PFSK-1 (cell line): ENCODE results near the gene SPRTN.

Experiments
- POLR2AphosphoS5 ChIP-seq: IDR thresholded peaks from 2 replicates; pipeline ENCODE4 v1.6.1; 2012; ENCODE audit warnings: low read depth, mild to moderate bottlenecking, control low read depth, low read length, moderate library complexity
- TAF1 ChIP-seq: IDR thresholded peaks from 2 replicates; pipeline ENCODE4 v1.6.1; 2012; ENCODE audit warnings: low read length, control low read depth, borderline replicate concordance; ENCODE audit not compliant: insufficient read depth

GRCh38 chr1:231337043-231337471, 1.0 kb upstream of the SPRTN start:
- TF ChIP-seq POLR2AphosphoS5 (no peak), TAF1 (no peak)
